IPS-15b (cell line): ENCODE results near the gene KDM6A.
"Not testable (repeated sequence)": the region's sequence is repeated elsewhere in the genome, so short reads cannot be mapped to it uniquely, and the experiment has no call there.

Experiments
- H3K27me3 ChIP-seq: one replicate; pipeline ENCODE4 v1.6.1; 2013; ENCODE audit warnings: low read length; ENCODE audit not compliant: control insufficient read depth, insufficient read depth
- H3K36me3 ChIP-seq: one replicate; pipeline ENCODE4 v1.6.1; 2013; ENCODE audit warnings: low read length; ENCODE audit not compliant: control insufficient read depth, insufficient read depth
- H3K4me1 ChIP-seq: one replicate; pipeline ENCODE4 v1.6.1; 2013; ENCODE audit warnings: mild to moderate bottlenecking, low read length; ENCODE audit not compliant: control insufficient read depth, insufficient read depth
- H3K4me3 ChIP-seq: one replicate; pipeline ENCODE4 v1.5.1; 2013; ENCODE audit warnings: low read depth, low read length
- H3K9ac ChIP-seq: one replicate; pipeline ENCODE4 v1.6.1; 2013; ENCODE audit warnings: low read depth, mild to moderate bottlenecking, low read length
- H3K9me3 ChIP-seq: one replicate; pipeline ENCODE4 v1.6.1; 2013; ENCODE audit warnings: mild to moderate bottlenecking, low read length; ENCODE audit not compliant: control insufficient read depth, insufficient read depth

The KDM6A gene

GRCh38 chrX:44873415-44874276 lies 658 bp downstream of the KDM6A start:
- Histone ChIP-seq H3K9me3 (peaks cover 4% of the 10 kb centered on the region), H3K27me3 (no peaks in the 10 kb centered on the region), H3K4me1 (no peaks in the 10 kb centered on the region), H3K9ac (peak overlapping the region; percentile 68), H3K4me3 (peak overlapping the region; percentile 54), H3K36me3 (no peaks in the 10 kb centered on the region)

GRCh38 chrX:44874420-44875184 lies 1.6 kb downstream of the KDM6A start:
- Histone ChIP-seq H3K9me3 (peaks cover 4% of the 10 kb centered on the region), H3K4me1 (no peaks in the 10 kb centered on the region), H3K9ac (peak overlapping the region; percentile 68), H3K4me3 (peak overlapping the region; percentile 54), H3K27me3 (no peaks in the 10 kb centered on the region), H3K36me3 (no peaks in the 10 kb centered on the region)

GRCh38 chrX:44875185-44875489 lies 2.1 kb downstream of the KDM6A start:
- Histone ChIP-seq H3K4me3 (peak overlapping the region; percentile 54), H3K9ac (no peak overlapping the region), H3K9me3 (peaks cover 4% of the 10 kb centered on the region), H3K36me3 (no peaks in the 10 kb centered on the region), H3K27me3 (no peaks in the 10 kb centered on the region), H3K4me1 (no peaks in the 10 kb centered on the region)

- no peak overlapping the region for H3K4me3 ChIP-seq
- H3K36me3 ChIP-seq, result no peaks in the 10 kb centered on the region
- no peaks in the 10 kb centered on the region for H3K4me1 ChIP-seq
- H3K9ac ChIP-seq, result no peak overlapping the region
- no peaks in the 10 kb centered on the region for H3K27me3 ChIP-seq
- peaks cover 4% of the 10 kb centered on the region for H3K9me3 ChIP-seq
These were observed 3.1 kb downstream of the KDM6A start for GRCh38 chrX:44876086-44876485.

- H3K36me3 ChIP-seq, result no peaks in the 10 kb centered on the region
- peaks cover 4% of the 10 kb centered on the region for H3K9me3 ChIP-seq
- no peak overlapping the region for H3K4me3 ChIP-seq
- no peaks in the 10 kb centered on the region for H3K27me3 ChIP-seq
- no peak overlapping the region for H3K9ac ChIP-seq
- no peaks in the 10 kb centered on the region for H3K4me1 ChIP-seq
These were observed 3.8 kb downstream of the KDM6A start for GRCh38 chrX:44876767-44877166.

- Histone ChIP-seq H3K4me1 (no peaks in the 10 kb centered on the region), H3K36me3 (no peaks in the 10 kb centered on the region), H3K9me3 (peaks cover 4% of the 10 kb centered on the region), H3K9ac (no peak overlapping the region), H3K4me3 (no peak overlapping the region), H3K27me3 (no peaks in the 10 kb centered on the region)
These were observed 5.8 kb downstream of the KDM6A start for GRCh38 chrX:44878780-44879179.

GRCh38 chrX:44881549-44881948 lies 8.6 kb downstream of the KDM6A start:
- no peak overlapping the region for H3K4me3 ChIP-seq

GRCh38 chrX:44882635-44883034 lies 9.6 kb downstream of the KDM6A start:
- H3K4me1 ChIP-seq, result no peaks in the 10 kb centered on the region
- no peak overlapping the region for H3K9ac ChIP-seq
- H3K36me3 ChIP-seq, result no peaks in the 10 kb centered on the region
- H3K27me3 ChIP-seq, result no peaks in the 10 kb centered on the region
- H3K9me3 ChIP-seq, result no peaks in the 10 kb centered on the region
- H3K4me3 ChIP-seq, result no peak overlapping the region

More at GRCh38 chrX:44881549-44881948, 8.6 kb downstream of the KDM6A start:
- Histone ChIP-seq H3K4me1 (no peaks in the 10 kb centered on the region), H3K9ac (no peak overlapping the region), H3K36me3 (no peaks in the 10 kb centered on the region), H3K9me3 (no peaks in the 10 kb centered on the region), H3K27me3 (no peaks in the 10 kb centered on the region)

- Histone ChIP-seq H3K9ac (no peak overlapping the region), H3K9me3 (no peaks in the 10 kb centered on the region), H3K36me3 (no peaks in the 10 kb centered on the region), H3K4me1 (no peaks in the 10 kb centered on the region), H3K4me3 (no peak overlapping the region), H3K27me3 (no peaks in the 10 kb centered on the region)
These were observed 12.0 kb downstream of the KDM6A start for GRCh38 chrX:44884944-44885343.

GRCh38 chrX:44889824-44890223 lies 16.8 kb downstream of the KDM6A start:
- Histone ChIP-seq H3K9me3 (no peaks in the 10 kb centered on the region), H3K9ac (no peak overlapping the region), H3K36me3 (no peaks in the 10 kb centered on the region), H3K4me1 (peaks cover 2% of the 10 kb centered on the region), H3K4me3 (no peak overlapping the region), H3K27me3 (no peaks in the 10 kb centered on the region)

- H3K36me3 ChIP-seq, result no peaks in the 10 kb centered on the region
- H3K4me1 ChIP-seq, result peaks cover 2% of the 10 kb centered on the region
- H3K27me3 ChIP-seq, result no peaks in the 10 kb centered on the region
- H3K4me3 ChIP-seq, result no peak overlapping the region
- H3K9ac ChIP-seq, result no peak overlapping the region
- no peaks in the 10 kb centered on the region for H3K9me3 ChIP-seq
These were observed 17.3 kb downstream of the KDM6A start for GRCh38 chrX:44890247-44890646.

- H3K9ac ChIP-seq, result not testable (repeated sequence)
These were observed 17.7 kb downstream of the KDM6A start for GRCh38 chrX:44890687-44891086.

More at GRCh38 chrX:44890687-44891086, 17.7 kb downstream of the KDM6A start:
- not testable (repeated sequence) for H3K4me1 ChIP-seq, H3K4me3 ChIP-seq, H3K36me3 ChIP-seq, H3K9me3 ChIP-seq, H3K27me3 ChIP-seq
